PC-9 (cell line): ENCODE results near the gene PCDHA1. TPM values are rescaled to one million over a fixed set of nuclear protein-coding genes. Genes with fewer than 3 reads are reported as not detected.

ENCODE experiments used
- BruUV-seq: library from RNA; stranded (reverse); fragments of 400-500 nt; replicated peaks from 2 replicates; lab custom pipeline; 2021; lab: Mats Ljungman, UMichigan
- CTCF ChIA-PET: fragments of 300-600 bp; sonication (Branson Sonifier 250); formaldehyde crosslinking; loops from one replicate; lab custom pipeline; 2022; ENCODE audit warnings: antibody characterized with exemption; lab: Charles Lee
- POLR2A ChIA-PET: fragments of 300-600 bp; sonication (Branson Sonifier 250); formaldehyde crosslinking; loops from one replicate; lab custom pipeline; 2022; ENCODE audit warnings: antibody characterized with exemption; ENCODE audit not compliant: unreplicated experiment; lab: Charles Lee
- DNase-seq, 2 experiments: peaks; one replicate each; pipeline versions ENCODE4 v3.0.0 to v3.0.0-alpha.2; 2015 to 2022; ENCODE audit warnings: mixed read lengths in 1 of 2
- H2AFZ ChIP-seq: fragments of 200-600 bp; sonication (generic); 2 replicates; pipeline ENCODE4 v1.8.1; 2017; ENCODE audit warnings: antibody characterized with exemption
- H3F3A ChIP-seq: fragments of 200-600 bp; sonication (generic); 2 replicates; pipeline ENCODE4 v1.8.1; 2017; ENCODE audit warnings: antibody characterized with exemption, mild to moderate bottlenecking, low read depth; ENCODE audit not compliant: insufficient read depth
- H3K27ac ChIP-seq: fragments of 200-600 bp; sonication (generic); 2 replicates; pipeline ENCODE4 v1.6.1; 2016; ENCODE audit warnings: mixed run types
- H3K27me3 ChIP-seq: fragments of 200-600 bp; sonication (generic); 2 replicates; pipeline ENCODE4 v1.6.1; 2016; ENCODE audit warnings: low read depth, mixed run types; ENCODE audit not compliant: insufficient read depth
- H3K36me3 ChIP-seq: fragments of 200-600 bp; sonication (generic); 2 replicates; pipeline ENCODE4 v1.6.1; 2016; ENCODE audit warnings: low read depth, mixed run types
- H3K4me1 ChIP-seq: fragments of 200-600 bp; sonication (generic); replicated peaks from 2 replicates; pipeline ENCODE4 v1.6.1; 2016; ENCODE audit warnings: mixed run types; ENCODE audit not compliant: insufficient read depth
- H3K4me2 ChIP-seq: fragments of 200-600 bp; sonication (generic); 2 replicates; pipeline ENCODE4 v1.6.1; 2017; ENCODE audit warnings: mixed run types
- H3K4me3 ChIP-seq: fragments of 200-600 bp; sonication (generic); 2 replicates; pipeline ENCODE4 v1.6.1; 2016; ENCODE audit warnings: mixed run types
- H3K79me2 ChIP-seq: fragments of 200-600 bp; sonication (generic); 2 replicates; pipeline ENCODE4 v1.6.1; 2017; ENCODE audit warnings: low read depth, mixed run types
- H3K9me2 ChIP-seq: fragments of 200-600 bp; sonication (generic); 2 replicates; pipeline ENCODE4 v1.8.1; 2017; ENCODE audit warnings: mild to moderate bottlenecking; ENCODE audit not compliant: insufficient read depth
- H3K9me3 ChIP-seq: fragments of 200-600 bp; sonication (generic); 2 replicates; pipeline ENCODE4 v1.8.1; 2016; ENCODE audit warnings: low read depth; ENCODE audit not compliant: insufficient read depth
- H4K20me1 ChIP-seq: fragments of 200-600 bp; sonication (generic); 2 replicates; pipeline ENCODE4 v1.8.1; 2017; ENCODE audit not compliant: insufficient read depth
- CTCF ChIP-seq: fragments of 200-600 bp; sonication (generic); conservative IDR thresholded peaks from 2 replicates; pipeline ENCODE4 v1.6.1; 2017; ENCODE audit warnings: mixed run types, antibody characterized with exemption, mild to moderate bottlenecking, moderate library complexity
- EZH2 ChIP-seq: fragments of 200-600 bp; sonication (generic); IDR thresholded peaks from 2 replicates; pipeline ENCODE4 v1.8.0; 2017; ENCODE audit warnings: antibody characterized with exemption, low read depth
- intact Hi-C: fragments of 100-400 bp; cut with micrococcal nuclease; formaldehyde crosslinking; loops from one replicate; pipeline ENCODE4 v1.10.0; 2022; ENCODE audit not compliant: unreplicated experiment
- total RNA-seq: library from RNA; stranded (reverse); gene quantifications from 2 replicates; pipeline ENCODE4 v1.2.3, GENCODE V29; 2021

The PCDHA1 gene
- total RNA-seq, 1 experiment from 2014 or later, result not detected

- no peak overlapping the region for H2AFZ ChIP-seq
- BruUV-seq, result no TSS peak
- peak overlapping the region; percentile 21; the same call in 1 of the 2 replicates for H3K4me2 ChIP-seq
- CTCF ChIA-PET, result interaction anchor here (0.6 kb wide), 1 partner anchor 987 kb away, joined by 7 read pairs; no protein-coding TSS in a partner anchor
- no peak overlapping the region for H3K4me3 ChIP-seq
- H3K79me2 ChIP-seq, result no peaks in the 10 kb centered on the region
- POLR2A ChIA-PET, result interaction anchor here (0.5 to 1.1 kb wide), 4 partner anchors 15 to 604 kb away, joined by 6 to 13 read pairs (median 8); partner anchors contain the start of gene TAF7
- H3K27me3 ChIP-seq, result no peaks in the 10 kb centered on the region
- no peaks in the 10 kb centered on the region for H4K20me1 ChIP-seq
- H3K9me2 ChIP-seq, result no peaks in the 10 kb centered on the region
- H3K36me3 ChIP-seq, result no peaks in the 10 kb centered on the region
- intact Hi-C loops, result loop anchor here (1.0 to 5.0 kb wide), 2 partner anchors 16 to 61 kb away; partner anchors contain the start of gene PCDHAC1
- no peaks in the 10 kb centered on the region for H3K4me1 ChIP-seq
- H3K27ac ChIP-seq, result peak overlapping the region; percentile 52
- no peaks in the 10 kb centered on the region for H3F3A ChIP-seq
- DNase-seq, result peak; percentile 12 to 51
- no peak for TF ChIP-seq EZH2
- no peak for TF ChIP-seq CTCF
- no peaks in the 10 kb centered on the region for H3K9me3 ChIP-seq
Measured at GRCh38 chr5:140988608-140989007, 202.7 kb downstream of the PCDHA1 start.

- CTCF ChIA-PET, result interaction anchor here (1.7 kb wide), 1 partner anchor 50 kb away, joined by 6 read pairs; no protein-coding TSS in a partner anchor
- no peak for TF ChIP-seq EZH2
- TSS peak; percentile 84 for BruUV-seq
- H3F3A ChIP-seq, result no peaks in the 10 kb centered on the region
- no peaks in the 10 kb centered on the region for H3K36me3 ChIP-seq
- no peaks in the 10 kb centered on the region for H4K20me1 ChIP-seq
- no peaks in the 10 kb centered on the region for H3K27me3 ChIP-seq
- H2AFZ ChIP-seq, result no peak overlapping the region
- intact Hi-C loops, result loop anchor here (5.0 kb wide), 1 partner anchor 62 kb away; the partner anchor contains the start of gene PCDHAC1
- POLR2A ChIA-PET, result interaction anchor here (0.5 to 1.1 kb wide), 3 partner anchors 15 to 603 kb away, joined by 7 to 13 read pairs (median 10); partner anchors contain the start of gene TAF7
- H3K9me2 ChIP-seq, result no peaks in the 10 kb centered on the region
- peak; percentile 34 to 77 for DNase-seq
- no peaks in the 10 kb centered on the region for H3K4me1 ChIP-seq
- no peaks in the 10 kb centered on the region for H3K9me3 ChIP-seq
- no peaks in the 10 kb centered on the region for H3K79me2 ChIP-seq
- H3K4me2 ChIP-seq, result peak overlapping the region; percentile 21; the same call in 1 of the 2 replicates
- peak overlapping the region; percentile 52 for H3K27ac ChIP-seq
- no peak overlapping the region for H3K4me3 ChIP-seq
Measured at GRCh38 chr5:140989254-140990020, 203.5 kb downstream of the PCDHA1 start.

GRCh38 chr5:140992828-140993227 is 206.9 kb downstream of the PCDHA1 start:
- POLR2A ChIA-PET, result no interaction called here
- H3K27me3 ChIP-seq, result no peaks in the 10 kb centered on the region
- no peaks in the 10 kb centered on the region for H3K9me2 ChIP-seq
- H3K79me2 ChIP-seq, result no peaks in the 10 kb centered on the region
- no peak overlapping the region for H3K4me2 ChIP-seq
- CTCF ChIA-PET, result no interaction called here
- H3K9me3 ChIP-seq, result no peaks in the 10 kb centered on the region
- H3K4me1 ChIP-seq, result no peaks in the 10 kb centered on the region
- H3K36me3 ChIP-seq, result no peaks in the 10 kb centered on the region
- no peak overlapping the region for H2AFZ ChIP-seq
- H3K4me3 ChIP-seq, result no peak overlapping the region
- no peak for DNase-seq
- no peak overlapping the region for H3K27ac ChIP-seq
- no peak for TF ChIP-seq EZH2
- no peak for TF ChIP-seq CTCF
- no peaks in the 10 kb centered on the region for H3F3A ChIP-seq
- no peaks in the 10 kb centered on the region for H4K20me1 ChIP-seq
- no TSS peak for BruUV-seq
- intact Hi-C loops, result no loop called here
